ENCODE data around the gene ZSCAN16. TPM values are rescaled to one million over a fixed set of nuclear protein-coding genes. Genes with fewer than 3 reads are reported as not detected.

The ZSCAN16 gene
- total RNA-seq, 1 donor from 2014 or later = 5.1 TPM

DNA sequence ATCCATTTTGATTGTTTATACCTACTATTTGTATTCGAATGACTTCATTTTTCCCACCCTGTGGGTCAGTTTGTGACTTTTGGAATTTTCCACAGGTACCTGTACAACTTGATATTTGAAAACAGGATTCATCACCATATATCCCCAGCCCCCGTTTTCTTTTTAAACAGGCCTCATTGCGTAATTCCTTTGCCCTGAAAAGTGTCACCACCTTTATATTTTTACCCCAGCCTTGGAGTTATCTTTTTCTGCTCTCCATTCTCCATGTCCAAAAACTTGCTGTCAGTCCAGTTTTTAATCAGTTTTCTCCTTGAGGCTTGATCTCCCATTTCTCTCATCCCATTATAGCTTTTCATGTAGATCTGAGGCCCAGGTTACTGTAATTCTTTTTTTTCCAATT lies 33.9 kb downstream of the ZSCAN16 start:
- Mint-ChIP-seq H3K27me3 (ENCODE audit: unreplicated experiment) (no peaks in the 10 kb centered on the region), H3K9me3 (ENCODE audit: unreplicated experiment) (peaks cover 4% of the 10 kb centered on the region), H3K4me3 (ENCODE audit: unreplicated experiment) (no peak overlapping the region), H3K27ac (ENCODE audit: unreplicated experiment) (no peak overlapping the region), H3K4me1 (ENCODE audit: unreplicated experiment) (peaks cover 12% of the 10 kb centered on the region), H3K36me3 (ENCODE audit: unreplicated experiment) (peaks cover 54% of the 10 kb centered on the region)
- TF ChIP-seq, protein P1, sequence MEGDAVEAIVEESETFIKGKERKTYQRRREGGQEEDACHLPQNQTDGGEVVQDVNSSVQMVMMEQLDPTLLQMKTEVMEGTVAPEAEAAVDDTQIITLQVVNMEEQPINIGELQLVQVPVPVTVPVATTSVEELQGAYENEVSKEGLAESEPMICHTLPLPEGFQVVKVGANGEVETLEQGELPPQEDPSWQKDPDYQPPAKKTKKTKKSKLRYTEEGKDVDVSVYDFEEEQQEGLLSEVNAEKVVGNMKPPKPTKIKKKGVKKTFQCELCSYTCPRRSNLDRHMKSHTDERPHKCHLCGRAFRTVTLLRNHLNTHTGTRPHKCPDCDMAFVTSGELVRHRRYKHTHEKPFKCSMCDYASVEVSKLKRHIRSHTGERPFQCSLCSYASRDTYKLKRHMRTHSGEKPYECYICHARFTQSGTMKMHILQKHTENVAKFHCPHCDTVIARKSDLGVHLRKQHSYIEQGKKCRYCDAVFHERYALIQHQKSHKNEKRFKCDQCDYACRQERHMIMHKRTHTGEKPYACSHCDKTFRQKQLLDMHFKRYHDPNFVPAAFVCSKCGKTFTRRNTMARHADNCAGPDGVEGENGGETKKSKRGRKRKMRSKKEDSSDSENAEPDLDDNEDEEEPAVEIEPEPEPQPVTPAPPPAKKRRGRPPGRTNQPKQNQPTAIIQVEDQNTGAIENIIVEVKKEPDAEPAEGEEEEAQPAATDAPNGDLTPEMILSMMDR (IDR thresholded peaks at IDR 0.05) = no peak
- no peak for DNase-seq (ENCODE audit: extremely low spot score, unreplicated experiment)

DNA sequence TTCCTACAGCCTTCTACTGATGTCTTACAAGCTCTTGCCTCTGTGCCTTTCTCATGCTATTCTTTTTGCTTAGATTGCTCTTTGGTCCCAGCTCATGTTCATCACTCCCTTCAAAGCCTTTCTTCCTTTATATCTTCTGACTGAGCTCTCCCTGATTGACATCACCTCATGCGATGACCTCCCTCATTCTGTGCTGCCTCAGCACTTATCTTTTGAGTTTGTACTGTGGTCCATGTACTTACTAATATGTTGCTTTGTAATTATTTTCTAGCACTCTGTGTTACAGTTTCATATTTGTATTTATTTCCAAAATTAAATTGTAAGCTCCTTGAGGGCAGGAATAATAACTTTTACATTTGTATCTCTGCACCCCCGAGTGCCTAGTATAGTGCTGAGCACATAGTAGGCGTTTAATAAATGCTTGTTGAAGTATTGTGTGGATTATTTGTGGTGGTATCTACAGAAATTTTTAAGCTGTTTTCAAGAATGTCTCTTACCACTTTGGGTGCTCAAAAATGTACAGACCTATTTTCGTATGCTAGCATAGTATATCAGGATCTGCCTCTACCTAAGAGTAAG lies 34.7 kb downstream of the ZSCAN16 start:
- Mint-ChIP-seq H3K27ac (ENCODE audit: unreplicated experiment) (no peak overlapping the region), H3K4me3 (ENCODE audit: unreplicated experiment) (no peak overlapping the region), H3K36me3 (ENCODE audit: unreplicated experiment) (peaks cover 46% of the 10 kb centered on the region), H3K4me1 (ENCODE audit: unreplicated experiment) (peaks cover 12% of the 10 kb centered on the region), H3K9me3 (ENCODE audit: unreplicated experiment) (peaks cover 4% of the 10 kb centered on the region), H3K27me3 (ENCODE audit: unreplicated experiment) (no peaks in the 10 kb centered on the region)
- TF ChIP-seq, protein P1 (IDR thresholded peaks at IDR 0.05) = no peak
- DNase-seq (ENCODE audit: extremely low spot score, unreplicated experiment) = no peak

DNA sequence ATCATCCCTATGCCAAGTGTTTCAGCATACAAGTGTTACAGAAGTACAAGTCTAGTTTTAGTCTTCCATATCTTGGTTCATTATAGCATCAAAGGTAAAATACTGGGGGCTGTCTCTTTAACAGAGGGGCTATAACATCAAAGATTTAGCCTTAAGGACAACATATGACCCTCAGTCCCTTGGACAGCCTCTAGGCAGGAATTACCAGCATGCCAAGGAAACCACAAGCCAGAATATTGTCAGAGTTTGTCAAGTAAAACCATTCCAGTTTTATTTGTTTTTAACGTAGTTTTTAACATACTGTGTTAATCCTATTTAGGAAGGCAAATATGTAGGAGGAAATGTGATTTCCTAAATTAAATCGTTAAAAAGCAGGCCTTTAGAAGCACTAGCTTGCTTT lies 35.8 kb downstream of the ZSCAN16 start:
- peaks cover 4% of the 10 kb centered on the region for H3K9me3 Mint-ChIP-seq (ENCODE audit: unreplicated experiment)
- H3K27ac Mint-ChIP-seq (ENCODE audit: unreplicated experiment) = no peak overlapping the region
- no peak overlapping the region for H3K4me3 Mint-ChIP-seq (ENCODE audit: unreplicated experiment)
- TF ChIP-seq, protein P1 (IDR thresholded peaks at IDR 0.05) = no peak
- peaks cover 12% of the 10 kb centered on the region for H3K4me1 Mint-ChIP-seq (ENCODE audit: unreplicated experiment)
- no peaks in the 10 kb centered on the region for H3K27me3 Mint-ChIP-seq (ENCODE audit: unreplicated experiment)
- peaks cover 38% of the 10 kb centered on the region for H3K36me3 Mint-ChIP-seq (ENCODE audit: unreplicated experiment)
- DNase-seq (ENCODE audit: extremely low spot score, unreplicated experiment) = no peak

DNA sequence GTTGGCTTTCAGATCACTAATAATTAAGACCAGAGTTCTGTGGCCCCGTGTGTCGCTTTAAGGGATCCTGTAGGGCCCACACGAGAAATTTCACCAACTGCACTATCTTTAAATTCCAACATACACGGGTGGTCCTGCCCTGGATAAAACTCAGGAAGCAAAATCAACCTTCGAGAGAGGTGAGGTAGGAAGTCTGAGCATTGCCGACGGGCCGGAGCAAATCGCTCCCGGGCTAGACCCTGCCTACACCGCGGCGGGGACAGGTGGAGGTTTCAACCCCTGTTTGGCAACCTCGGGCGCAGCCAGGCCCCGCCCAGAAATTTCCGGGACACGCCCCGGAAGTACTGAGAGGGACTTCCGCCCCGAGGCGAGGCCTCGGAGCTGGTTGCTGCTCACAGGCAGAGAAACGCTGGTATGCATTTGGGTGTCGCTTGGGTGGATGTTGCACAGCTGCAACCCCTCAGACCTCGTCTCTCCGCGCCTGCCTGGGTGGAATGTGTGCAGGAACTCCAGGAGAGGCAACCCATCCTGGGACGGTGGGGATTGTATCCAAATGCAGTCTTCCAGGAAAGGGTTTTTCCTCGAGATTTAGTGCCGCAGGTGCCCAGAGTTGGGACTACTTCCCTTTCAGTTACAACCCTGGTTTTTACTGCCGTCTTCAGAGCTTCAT lies 37.1 kb downstream of the ZSCAN16 start:
- TF ChIP-seq, protein P1 (IDR thresholded peaks at IDR 0.05) = no peak
- H3K4me1 Mint-ChIP-seq (ENCODE audit: unreplicated experiment) = peaks cover 12% of the 10 kb centered on the region
- peak overlapping the region; percentile 72 for H3K4me3 Mint-ChIP-seq (ENCODE audit: unreplicated experiment)
- H3K9me3 Mint-ChIP-seq (ENCODE audit: unreplicated experiment) = peaks cover 4% of the 10 kb centered on the region
- no peak overlapping the region for H3K27ac Mint-ChIP-seq (ENCODE audit: unreplicated experiment)
- no peaks in the 10 kb centered on the region for H3K27me3 Mint-ChIP-seq (ENCODE audit: unreplicated experiment)
- H3K36me3 Mint-ChIP-seq (ENCODE audit: unreplicated experiment) = peaks cover 28% of the 10 kb centered on the region
- DNase-seq (ENCODE audit: extremely low spot score, unreplicated experiment) = no peak

DNA sequence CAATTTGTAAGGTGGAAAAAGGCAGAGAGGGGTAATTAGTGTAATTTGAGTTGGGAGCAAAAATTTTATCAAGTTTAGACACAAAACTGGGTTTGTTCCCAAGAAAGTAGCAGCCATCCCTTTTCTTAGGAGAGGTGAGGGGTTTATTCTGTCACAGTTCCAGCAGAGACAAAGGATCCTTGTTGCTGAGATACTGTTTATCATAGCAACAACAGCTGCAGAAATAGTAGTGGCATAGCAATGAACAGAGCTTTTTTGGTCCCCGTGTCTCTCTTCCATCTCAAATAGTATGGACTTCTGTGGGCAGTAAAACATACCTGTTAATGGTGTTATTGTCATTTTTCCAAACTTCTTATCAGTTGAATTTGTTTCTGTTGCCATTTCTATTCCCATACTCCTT lies 41.2 kb downstream of the ZSCAN16 start:
- peaks cover 3% of the 10 kb centered on the region for H3K36me3 Mint-ChIP-seq (ENCODE audit: unreplicated experiment)
- no peak for DNase-seq (ENCODE audit: extremely low spot score, unreplicated experiment)
- H3K4me1 Mint-ChIP-seq (ENCODE audit: unreplicated experiment) = peaks cover 12% of the 10 kb centered on the region
- no peaks in the 10 kb centered on the region for H3K27me3 Mint-ChIP-seq (ENCODE audit: unreplicated experiment)
- TF ChIP-seq, protein P1 (IDR thresholded peaks at IDR 0.05) = no peak
- H3K9me3 Mint-ChIP-seq (ENCODE audit: unreplicated experiment) = peaks cover 4% of the 10 kb centered on the region
- H3K4me3 Mint-ChIP-seq (ENCODE audit: unreplicated experiment) = no peak overlapping the region
- H3K27ac Mint-ChIP-seq (ENCODE audit: unreplicated experiment) = no peak overlapping the region

Measured in osteocyte (in vitro differentiated cells).